ENCODE results near the gene ABHD6. TPM values are rescaled to one million over a fixed set of nuclear protein-coding genes. Genes with fewer than 3 reads are reported as not detected.

Gene ABHD6
- total RNA-seq, 1 experiment from 2014 or later, result 12.7 TPM

GRCh38 chr3:58258392-58259055 is 20.9 kb downstream of the ABHD6 start:
- H3K36me3 ChIP-seq (ENCODE audit: control insufficient read depth in 1 of 2, insufficient read depth in 2 of 2, low read length in 2 of 2), result no peaks in the 10 kb centered on the region; a peak in 1 of 4 replicates
- H3K27ac ChIP-seq (ENCODE audit: low read depth, low read length), result no peak overlapping the region
- H2AFZ ChIP-seq (ENCODE audit: low read depth, low read length, poor library complexity, severe bottlenecking), result no peak overlapping the region
- ChIA-PET CTCF (no interaction called here), POLR2A (no interaction called here), RAD21 (ENCODE audit: low non-redundant PET in 1 of 2, low total read pairs in 2 of 2, uncharacterized antibody in 2 of 2, unreplicated experiment in 2 of 2) (no interaction called here)
- no peak for TF ChIP-seq ELF1 (IDR thresholded peaks at IDR 0.05; ENCODE audit: borderline replicate concordance, low read depth)
- no peaks in the 10 kb centered on the region for H3K9me3 ChIP-seq (ENCODE audit: control insufficient read depth in 1 of 2, insufficient read depth in 1 of 2, low read depth in 1 of 2, low read length in 2 of 2)
- H3K79me2 ChIP-seq (ENCODE audit: insufficient read depth, low read length), result no peaks in the 10 kb centered on the region
- intact Hi-C loops (cut with micrococcal nuclease), result no loop called here
- no peak overlapping the region for H3K9ac ChIP-seq (ENCODE audit: low read length)
- BruUV-seq (replicated peaks), result no TSS peak
- peaks cover 15 to 16% of the 10 kb centered on the region in 2 experiments for H3K4me1 ChIP-seq (ENCODE audit: control insufficient read depth in 1 of 2, insufficient read depth in 2 of 2, low read length in 2 of 2)
- no peak for DNase-seq (ENCODE audit: low read depth, low spot score)
- no peaks in the 10 kb centered on the region for H3K27me3 ChIP-seq (ENCODE audit: insufficient read depth, low read length)
- H4K20me1 ChIP-seq (ENCODE audit: insufficient read depth), result no peaks in the 10 kb centered on the region
- H3K4me3 ChIP-seq (replicated peaks in 1 of 2; ENCODE audit: low read depth in 1 of 2, low read length in 2 of 2), result no peak overlapping the region
- no peak for ATAC-seq
- H3K9me2 ChIP-seq (ENCODE audit: insufficient read depth), result no peaks in the 10 kb centered on the region
- H3K4me2 ChIP-seq (ENCODE audit: low read length), result no peak overlapping the region

- BruUV-seq (replicated peaks), result no TSS peak
- RAD21 ChIA-PET (ENCODE audit: low non-redundant PET in 1 of 2, low total read pairs in 2 of 2, uncharacterized antibody in 2 of 2, unreplicated experiment in 2 of 2), result no interaction called here
- H2AFZ ChIP-seq (ENCODE audit: low read depth, low read length, poor library complexity, severe bottlenecking), result no peak overlapping the region
- TF ChIP-seq CTCF (IDR thresholded peaks at IDR 0.05 in 2 of 3, conservative IDR thresholded peaks at IDR 0.05 in 1 of 3; ENCODE audit: borderline replicate concordance in 1 of 3, insufficient read depth in 1 of 3, low read depth in 2 of 3, low read length in 2 of 3), result no peak
- no peak for TF ChIP-seq CBX3 (IDR thresholded peaks at IDR 0.05; ENCODE audit: low read depth)
- no peak for TF ChIP-seq POLR2AphosphoS5 (IDR thresholded peaks at IDR 0.05; ENCODE audit: low read depth, low read length)
- TF ChIP-seq REST (IDR thresholded peaks at IDR 0.05; ENCODE audit: low read depth), result no peak
- no peak for TF ChIP-seq ZNF274 (IDR thresholded peaks at IDR 0.05; ENCODE audit: low read depth, low read length)
- TF ChIP-seq RAD21 (IDR thresholded peaks at IDR 0.05; ENCODE audit: low read depth), result no peak
- no peak for TF ChIP-seq CEBPB (IDR thresholded peaks at IDR 0.05; ENCODE audit: low read depth)
- no peak for TF ChIP-seq SRF (IDR thresholded peaks at IDR 0.05; ENCODE audit: low read depth)
- peak; percentile 48 for TF ChIP-seq FOSL1 (IDR thresholded peaks at IDR 0.05; ENCODE audit: low read depth)
- no peak for TF ChIP-seq ATF3 (IDR thresholded peaks at IDR 0.05)
- peak; percentile 43 for TF ChIP-seq JUND (IDR thresholded peaks at IDR 0.05)
- TF ChIP-seq EGR1 (IDR thresholded peaks at IDR 0.05; ENCODE audit: low read depth), result no peak
- TF ChIP-seq SP1 (IDR thresholded peaks at IDR 0.05; ENCODE audit: low read depth), result 0 out of 2 replicates have a peak, but pooled peaks have one; percentile 22
- TF ChIP-seq ZFX (IDR thresholded peaks at IDR 0.05), result no peak
- no peak for TF ChIP-seq YY1 (IDR thresholded peaks at IDR 0.05; ENCODE audit: extremely low read depth, insufficient replicate concordance, low read depth, low read length)
- no peak for TF ChIP-seq SIN3A (IDR thresholded peaks at IDR 0.05; ENCODE audit: low read depth)
Measured at GRCh38 chr3:58260261-58260731, 22.7 kb downstream of the ABHD6 start.

More at GRCh38 chr3:58260261-58260731, 22.7 kb downstream of the ABHD6 start:
- no peaks in the 10 kb centered on the region for H4K20me1 ChIP-seq (ENCODE audit: insufficient read depth)
- H3K4me2 ChIP-seq (ENCODE audit: low read length), result peak overlapping the region; percentile 29
- CTCF ChIA-PET, result no interaction called here
- H3K9me2 ChIP-seq (ENCODE audit: insufficient read depth), result no peaks in the 10 kb centered on the region
- H3K9me3 ChIP-seq (ENCODE audit: control insufficient read depth in 1 of 2, insufficient read depth in 1 of 2, low read depth in 1 of 2, low read length in 2 of 2), result no peaks in the 10 kb centered on the region
- no peak overlapping the region for H3K27ac ChIP-seq (ENCODE audit: low read depth, low read length)
- intact Hi-C loops (cut with micrococcal nuclease), result no loop called here
- DNase-seq (ENCODE audit: low read depth, low spot score) (peak; percentile 26), ATAC-seq (peak; percentile 88)
- no peak overlapping the region for H3K9ac ChIP-seq (ENCODE audit: low read length)
- H3K4me3 ChIP-seq (replicated peaks in 1 of 2; ENCODE audit: low read depth in 1 of 2, low read length in 2 of 2), result no peak overlapping the region
- H3K27me3 ChIP-seq (ENCODE audit: insufficient read depth, low read length), result no peaks in the 10 kb centered on the region
- H3K36me3 ChIP-seq (ENCODE audit: control insufficient read depth in 1 of 2, insufficient read depth in 2 of 2, low read length in 2 of 2), result no peaks in the 10 kb centered on the region; a peak in 1 of 4 replicates
- H3K4me1 ChIP-seq (ENCODE audit: control insufficient read depth in 1 of 2, insufficient read depth in 2 of 2, low read length in 2 of 2), result peaks cover 15 to 16% of the 10 kb centered on the region in 2 experiments
- POLR2A ChIA-PET, result no interaction called here
- no peaks in the 10 kb centered on the region for H3K79me2 ChIP-seq (ENCODE audit: insufficient read depth, low read length)
